Measurements from ENCODE around the gene HYCC2. TPM values are rescaled to one million over a fixed set of nuclear protein-coding genes. Genes with fewer than 3 reads are reported as not detected.
"Not testable (repeated sequence)": the region's sequence is repeated elsewhere in the genome, so short reads cannot be mapped to it uniquely, and the experiment has no call there.

HYCC2 gene
- total RNA-seq, 2 donors from 2014 or later, result 15.3 to 25.0 TPM

DNA sequence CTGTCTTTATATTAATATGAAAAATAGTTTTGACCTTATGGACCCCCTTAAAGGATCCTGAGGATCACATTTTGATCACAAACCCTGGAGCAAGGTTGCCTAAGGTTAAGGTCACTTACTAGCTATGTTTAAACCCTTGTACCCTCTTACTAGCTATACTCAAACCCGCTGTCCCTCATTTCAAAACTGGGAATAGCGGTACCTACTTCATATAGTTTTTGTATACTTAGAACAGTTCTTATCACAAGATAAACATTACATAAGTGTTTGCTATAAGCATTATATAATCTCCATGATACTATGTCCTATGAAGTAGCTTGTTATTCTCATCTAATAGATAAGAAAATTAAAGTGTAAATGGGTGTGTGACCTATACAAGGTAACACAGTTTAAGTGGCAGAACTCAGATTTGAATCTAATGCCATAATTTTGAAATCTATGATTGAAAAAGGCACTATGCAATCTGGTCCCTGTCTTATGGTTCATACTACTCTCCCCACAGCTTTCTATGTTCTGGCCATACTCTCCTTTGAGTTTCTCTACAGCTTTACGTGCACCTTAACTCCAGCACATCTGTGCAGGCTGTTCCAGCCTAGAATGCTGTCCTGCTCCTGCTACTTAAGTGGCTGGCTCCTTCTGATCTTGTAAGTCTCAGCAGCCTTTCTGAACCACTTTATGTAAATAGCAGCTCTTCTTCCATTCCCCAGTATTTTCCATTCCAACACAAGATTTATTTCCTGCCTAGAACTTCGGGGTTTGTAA is 30.4 kb downstream of the HYCC2 start:
- ATAC-seq (ENCODE audit: insufficient number of reproducible peaks, low FRiP score, low read depth), result no peak

DNA sequence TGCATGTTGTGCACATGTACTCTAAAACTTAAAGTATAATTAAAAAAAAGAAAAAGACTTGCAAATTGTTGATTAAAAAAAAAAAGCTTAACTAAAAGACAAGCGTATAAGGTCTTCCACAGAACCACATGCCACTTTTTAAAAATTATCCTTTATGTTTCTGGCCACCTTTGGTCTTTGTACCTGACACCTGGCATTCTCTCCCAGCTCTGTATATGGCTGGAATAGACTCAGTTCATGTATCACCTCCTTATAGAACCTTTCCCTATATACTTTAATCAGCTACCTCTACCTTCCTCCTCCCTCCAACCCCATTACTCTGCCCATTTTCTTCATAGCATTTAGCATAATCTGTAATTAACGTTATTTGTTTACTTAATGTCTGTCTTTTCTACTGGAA is 32.6 kb downstream of the HYCC2 start:
- no peak overlapping the region for H3K4me3 ChIP-seq
- H3K27ac ChIP-seq, result no peak overlapping the region
- no peaks in the 10 kb centered on the region for H3K9me3 ChIP-seq
- ATAC-seq (ENCODE audit: insufficient number of reproducible peaks, low FRiP score, low read depth) (no peak), DNase-seq (ENCODE audit: low spot score) (no peak)
- TF ChIP-seq, protein P1, sequence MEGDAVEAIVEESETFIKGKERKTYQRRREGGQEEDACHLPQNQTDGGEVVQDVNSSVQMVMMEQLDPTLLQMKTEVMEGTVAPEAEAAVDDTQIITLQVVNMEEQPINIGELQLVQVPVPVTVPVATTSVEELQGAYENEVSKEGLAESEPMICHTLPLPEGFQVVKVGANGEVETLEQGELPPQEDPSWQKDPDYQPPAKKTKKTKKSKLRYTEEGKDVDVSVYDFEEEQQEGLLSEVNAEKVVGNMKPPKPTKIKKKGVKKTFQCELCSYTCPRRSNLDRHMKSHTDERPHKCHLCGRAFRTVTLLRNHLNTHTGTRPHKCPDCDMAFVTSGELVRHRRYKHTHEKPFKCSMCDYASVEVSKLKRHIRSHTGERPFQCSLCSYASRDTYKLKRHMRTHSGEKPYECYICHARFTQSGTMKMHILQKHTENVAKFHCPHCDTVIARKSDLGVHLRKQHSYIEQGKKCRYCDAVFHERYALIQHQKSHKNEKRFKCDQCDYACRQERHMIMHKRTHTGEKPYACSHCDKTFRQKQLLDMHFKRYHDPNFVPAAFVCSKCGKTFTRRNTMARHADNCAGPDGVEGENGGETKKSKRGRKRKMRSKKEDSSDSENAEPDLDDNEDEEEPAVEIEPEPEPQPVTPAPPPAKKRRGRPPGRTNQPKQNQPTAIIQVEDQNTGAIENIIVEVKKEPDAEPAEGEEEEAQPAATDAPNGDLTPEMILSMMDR (IDR thresholded peaks at IDR 0.05), result no peak
- H3K36me3 ChIP-seq, result no peaks in the 10 kb centered on the region
- no peaks in the 10 kb centered on the region for H3K27me3 ChIP-seq (replicated peaks; ENCODE audit: insufficient read depth)
- H3K4me1 ChIP-seq (ENCODE audit: control insufficient read depth in 1 of 2, low read depth in 2 of 2), result no peaks in the 10 kb centered on the region

More for the DNA sequence above, 30.4 kb downstream of the HYCC2 start:
- no peaks in the 10 kb centered on the region for H3K36me3 ChIP-seq
- no peak for DNase-seq (ENCODE audit: low spot score)
- H3K27me3 ChIP-seq (replicated peaks; ENCODE audit: insufficient read depth), result no peaks in the 10 kb centered on the region
- H3K27ac ChIP-seq, result no peak overlapping the region
- TF ChIP-seq, protein P1 (IDR thresholded peaks at IDR 0.05), result no peak
- no peaks in the 10 kb centered on the region for H3K9me3 ChIP-seq
- H3K4me1 ChIP-seq (ENCODE audit: control insufficient read depth in 1 of 2, low read depth in 2 of 2), result no peaks in the 10 kb centered on the region
- H3K4me3 ChIP-seq, result no peak overlapping the region

DNA sequence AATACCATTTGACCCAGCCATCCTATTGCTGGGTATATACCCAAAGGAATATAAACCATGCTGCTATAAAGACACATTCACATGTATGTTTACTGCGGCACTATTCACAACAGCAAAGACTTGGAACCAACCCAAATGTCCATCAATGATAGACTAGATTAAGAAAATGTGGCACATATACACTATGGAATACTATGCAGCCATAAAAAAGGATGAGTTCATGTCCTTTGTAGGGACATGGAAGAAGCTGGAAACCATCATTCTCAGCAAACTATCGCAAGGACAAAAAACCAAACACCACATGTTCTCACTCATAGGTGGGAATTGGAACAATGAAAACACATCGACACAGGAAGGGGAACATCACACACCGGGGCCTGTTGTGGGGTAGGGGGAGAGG is 33.1 kb downstream of the HYCC2 start:
- not testable (repeated sequence) for H3K4me3 ChIP-seq; H3K36me3 ChIP-seq; H3K27ac ChIP-seq; H3K27me3 ChIP-seq (replicated peaks; ENCODE audit: insufficient read depth); DNase-seq (ENCODE audit: low spot score); ATAC-seq (ENCODE audit: insufficient number of reproducible peaks, low FRiP score, low read depth); H3K9me3 ChIP-seq; H3K4me1 ChIP-seq (ENCODE audit: control insufficient read depth in 1 of 2, low read depth in 2 of 2)

DNA sequence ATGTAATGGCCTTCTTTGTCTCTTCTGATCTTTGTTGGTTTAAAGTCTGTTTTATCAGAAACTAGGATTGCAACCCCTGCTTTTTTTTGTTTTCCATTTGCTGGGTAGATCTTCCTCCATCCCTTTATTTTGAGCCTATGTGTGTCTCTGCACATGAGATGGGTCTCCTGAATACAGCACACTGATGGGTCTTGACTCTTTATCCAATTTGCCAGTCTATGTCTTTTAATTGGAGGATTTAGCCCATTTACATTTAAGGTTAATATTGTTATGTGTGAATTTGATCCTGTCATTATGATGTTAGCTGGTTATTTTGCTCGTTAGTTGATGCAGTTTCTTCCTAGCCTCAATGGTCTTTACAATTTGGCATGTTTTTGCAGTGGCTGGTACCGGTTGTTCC is 37.1 kb downstream of the HYCC2 start:
- H3K27me3 ChIP-seq (replicated peaks; ENCODE audit: insufficient read depth); H3K9me3 ChIP-seq; H3K4me1 ChIP-seq (ENCODE audit: control insufficient read depth in 1 of 2, low read depth in 2 of 2); H3K27ac ChIP-seq; H3K36me3 ChIP-seq; H3K4me3 ChIP-seq; ATAC-seq (ENCODE audit: insufficient number of reproducible peaks, low FRiP score, low read depth); DNase-seq (ENCODE audit: low spot score): not testable (repeated sequence)

DNA sequence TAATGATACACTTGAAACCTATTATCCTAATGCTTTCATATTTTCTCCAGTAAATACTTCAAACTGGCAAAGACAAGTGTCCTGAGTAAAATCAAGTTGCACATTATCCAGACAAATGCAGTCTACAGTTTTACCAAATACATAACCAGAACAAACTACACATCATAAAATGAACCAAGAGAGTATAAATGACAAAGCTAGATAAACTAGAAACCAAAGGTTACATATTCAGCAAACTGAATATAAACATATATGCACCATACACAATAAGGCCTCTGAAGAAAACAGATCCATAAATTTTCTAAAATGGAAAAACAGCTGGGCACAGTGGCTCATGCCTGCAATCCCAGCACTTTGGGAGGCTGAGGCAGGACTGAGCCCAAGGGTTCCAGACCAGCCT is 47.0 kb downstream of the HYCC2 start:
- Histone ChIP-seq H3K36me3 (peaks cover 6% of the 10 kb centered on the region), H3K27me3 (replicated peaks; ENCODE audit: insufficient read depth) (no peaks in the 10 kb centered on the region), H3K4me1 (ENCODE audit: control insufficient read depth in 1 of 2, low read depth in 2 of 2) (no peaks in the 10 kb centered on the region), H3K27ac (no peak overlapping the region), H3K9me3 (no peaks in the 10 kb centered on the region), H3K4me3 (no peak overlapping the region)
- ATAC-seq (ENCODE audit: insufficient number of reproducible peaks, low FRiP score, low read depth) (no peak), DNase-seq (ENCODE audit: low spot score) (no peak)
- TF ChIP-seq, protein P1 (IDR thresholded peaks at IDR 0.05), result no peak

DNA sequence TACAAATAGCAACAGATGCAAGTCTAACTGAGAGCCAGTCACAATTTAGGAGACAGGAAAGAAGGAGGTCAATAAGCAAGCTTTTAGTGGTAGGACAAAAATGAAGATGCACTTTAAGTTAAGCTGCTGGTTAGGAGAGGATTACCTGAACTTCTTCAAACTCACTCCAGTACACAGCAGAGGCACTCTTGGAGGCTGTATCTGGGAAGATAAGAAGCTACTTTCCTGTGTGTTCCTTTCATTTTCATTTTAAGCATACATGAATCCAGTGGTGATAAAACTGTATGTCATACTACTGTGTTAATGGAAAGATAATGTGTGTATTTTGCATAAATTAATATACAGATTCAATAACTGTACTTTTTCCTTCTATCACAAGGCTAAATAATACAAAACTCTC is 49.6 kb downstream of the HYCC2 start:
- ATAC-seq (ENCODE audit: insufficient number of reproducible peaks, low FRiP score, low read depth) (no peak), DNase-seq (ENCODE audit: low spot score) (no peak)
- Histone ChIP-seq H3K4me1 (ENCODE audit: control insufficient read depth in 1 of 2, low read depth in 2 of 2) (no peaks in the 10 kb centered on the region), H3K27me3 (replicated peaks; ENCODE audit: insufficient read depth) (no peaks in the 10 kb centered on the region), H3K36me3 (peaks cover 6% of the 10 kb centered on the region), H3K27ac (no peak overlapping the region), H3K4me3 (no peak overlapping the region), H3K9me3 (no peaks in the 10 kb centered on the region)
- TF ChIP-seq, protein P1 (IDR thresholded peaks at IDR 0.05), result no peak

Other genes starting within 250 kb of the HYCC2 start
- 100 to 1,000 TPM in 1 of 2 donors, 10 to 100 TPM in 1; 99.5 to 194 TPM for gene CLK1, start 207.0 kb downstream of the HYCC2 start, total RNA-seq
- gene PPIL3, start 182.6 kb downstream of the HYCC2 start, total RNA-seq, result 10 to 100 TPM in 1 of 2 donors, 1 to 10 TPM in 1; 8.4 to 25.5 TPM
- 10 to 100 TPM; 11.9 to 15.9 TPM for gene NIF3L1, start 182.3 kb downstream of the HYCC2 start, total RNA-seq
- 10 to 100 TPM; 16.4 to 20.0 TPM for gene ORC2, start 108.0 kb downstream of the HYCC2 start, total RNA-seq
- 10 to 100 TPM; 28.1 to 32.1 TPM for gene NDUFB3, start 330 bp upstream of the HYCC2 start, total RNA-seq
- 100 to 1,000 TPM; 165 to 315 TPM for gene CFLAR, start 44.5 kb upstream of the HYCC2 start, total RNA-seq
- gene CASP10, start 111.5 kb upstream of the HYCC2 start, total RNA-seq, result 10 to 100 TPM; 10.3 to 12.3 TPM
- 10 to 100 TPM; 11.5 to 14.6 TPM for gene CASP8, start 188.9 kb upstream of the HYCC2 start, total RNA-seq

All from thoracic aorta (tissue), 2 donors.